GM19397 (cell line): ENCODE data around the gene CEP112.

ENCODE experiments used
- ATAC-seq: cut with Tn5 transposase; IDR thresholded peaks from one replicate; pipeline ENCODE4 v1.9.1; 2021; ENCODE audit warnings: mild to moderate bottlenecking, moderate library complexity; ENCODE audit not compliant: unreplicated experiment

CEP112 gene

GRCh38 chr17:65994679-65995078 is 197.3 kb downstream of the CEP112 start:
- ATAC-seq, result no peak

GRCh38 chr17:65994114-65994513 is 197.8 kb downstream of the CEP112 start:
- ATAC-seq, result no peak

GRCh38 chr17:65990593-65990992 is 201.3 kb downstream of the CEP112 start:
- ATAC-seq, result no peak

- no peak for ATAC-seq
These were observed 203.5 kb downstream of the CEP112 start for GRCh38 chr17:65988451-65988850.

- ATAC-seq, result no peak
These were observed 203.9 kb downstream of the CEP112 start for GRCh38 chr17:65987988-65988387.

GRCh38 chr17:65985571-65985970 is 206.4 kb downstream of the CEP112 start:
- ATAC-seq, result no peak

GRCh38 chr17:65984299-65984698 is 207.6 kb downstream of the CEP112 start:
- no peak for ATAC-seq

- ATAC-seq, result no peak
These were observed 213.1 kb downstream of the CEP112 start for GRCh38 chr17:65978871-65979270.

- no peak for ATAC-seq
These were observed 214.9 kb downstream of the CEP112 start for GRCh38 chr17:65977041-65977440.

GRCh38 chr17:65975878-65976277 is 216.1 kb downstream of the CEP112 start:
- ATAC-seq, result no peak

GRCh38 chr17:65973237-65973636 is 218.7 kb downstream of the CEP112 start:
- no peak for ATAC-seq

GRCh38 chr17:65967372-65967771 is 224.6 kb downstream of the CEP112 start:
- ATAC-seq, result no peak

- no peak for ATAC-seq
These were observed 225.7 kb downstream of the CEP112 start for GRCh38 chr17:65966072-65966695.

GRCh38 chr17:65963179-65963578 is 228.8 kb downstream of the CEP112 start:
- no peak for ATAC-seq

- ATAC-seq, result no peak
These were observed 232.3 kb downstream of the CEP112 start for GRCh38 chr17:65959630-65960029.

GRCh38 chr17:65956814-65957213 is 235.1 kb downstream of the CEP112 start:
- no peak for ATAC-seq

- no peak for ATAC-seq
These were observed 237.8 kb downstream of the CEP112 start for GRCh38 chr17:65954148-65954449.

- no peak for ATAC-seq
These were observed 238.4 kb downstream of the CEP112 start for GRCh38 chr17:65953316-65954147.

- no peak for ATAC-seq
These were observed 239.3 kb downstream of the CEP112 start for GRCh38 chr17:65952586-65952985.

- no peak for ATAC-seq
These were observed 239.9 kb downstream of the CEP112 start for GRCh38 chr17:65952015-65952414.

- ATAC-seq, result no peak
These were observed 244.1 kb downstream of the CEP112 start for GRCh38 chr17:65947831-65948230.

- no peak for ATAC-seq
These were observed 249.3 kb downstream of the CEP112 start for GRCh38 chr17:65942592-65942991.
